Mesendoderm (in vitro differentiated cells): ENCODE measurements around the gene LETM1.
"Not testable (repeated sequence)": the region's sequence is repeated elsewhere in the genome, so short reads cannot be mapped to it uniquely, and the experiment has no call there.

Experiments
- DNase-seq: peaks from one replicate; pipeline ENCODE4 v3.0.0; 2013
- H2AK5ac ChIP-seq: 2 replicates; pipeline ENCODE4 v1.6.1; 2013; ENCODE audit warnings: low read length, inconsistent platforms
- H2BK120ac ChIP-seq: 2 replicates; pipeline ENCODE4 v1.6.1; 2013; ENCODE audit warnings: low read depth, mild to moderate bottlenecking, low read length, moderate library complexity, mixed read lengths
- H2BK15ac ChIP-seq: replicated peaks from 2 replicates; pipeline ENCODE4 v1.6.1; 2013; ENCODE audit warnings: low read depth, mild to moderate bottlenecking, moderate library complexity
- H2BK5ac ChIP-seq: 2 replicates; pipeline ENCODE4 v1.6.1; 2013; ENCODE audit warnings: low read length, inconsistent platforms
- H3K18ac ChIP-seq: 2 replicates; pipeline ENCODE4 v1.6.1; 2013; ENCODE audit warnings: mild to moderate bottlenecking, low read length, mixed read lengths
- H3K23ac ChIP-seq: one replicate; pipeline ENCODE4 v1.6.1; 2013; ENCODE audit warnings: low read length
- H3K27ac ChIP-seq: 2 replicates; pipeline ENCODE4 v1.5.1; 2013; ENCODE audit warnings: low read depth, mild to moderate bottlenecking, inconsistent platforms, low read length, moderate library complexity
- H3K27me3 ChIP-seq: 2 replicates; pipeline ENCODE4 v1.6.1; 2013; ENCODE audit warnings: low read length, control low read depth, mild to moderate bottlenecking, inconsistent platforms; ENCODE audit not compliant: insufficient read depth, poor library complexity
- H3K36me3 ChIP-seq: 2 replicates; pipeline ENCODE4 v1.6.1; 2013; ENCODE audit warnings: low read length, inconsistent platforms; ENCODE audit not compliant: control insufficient read depth, insufficient read depth
- H3K4ac ChIP-seq: one replicate; pipeline ENCODE4 v1.6.1; 2013; ENCODE audit warnings: low read depth, mild to moderate bottlenecking, low read length, moderate library complexity
- H3K4me1 ChIP-seq: 2 replicates; pipeline ENCODE4 v1.6.1; 2013; ENCODE audit warnings: low read depth, low read length, inconsistent platforms; ENCODE audit not compliant: control insufficient read depth
- H3K4me2 ChIP-seq: 2 replicates; pipeline ENCODE4 v1.6.1; 2013; ENCODE audit warnings: low read length
- H3K4me3 ChIP-seq: 2 replicates; pipeline ENCODE4 v1.5.1; 2013; ENCODE audit warnings: mild to moderate bottlenecking, low read length
- H3K56ac ChIP-seq: one replicate; pipeline ENCODE4 v1.6.1; 2013; ENCODE audit warnings: low read length
- H3K79me1 ChIP-seq: 2 replicates; pipeline ENCODE4 v1.6.1; 2013; ENCODE audit warnings: low read length, inconsistent platforms
- H3K79me2 ChIP-seq: 2 replicates; pipeline ENCODE4 v1.6.1; 2013; ENCODE audit warnings: mild to moderate bottlenecking, low read length; ENCODE audit not compliant: control insufficient read depth, insufficient read depth
- H3K9ac ChIP-seq: 2 replicates; pipeline ENCODE4 v1.6.1; 2013; ENCODE audit warnings: low read length, inconsistent platforms
- H4K5ac ChIP-seq: one replicate; pipeline ENCODE4 v1.6.1; 2013; ENCODE audit warnings: low read length
- H4K8ac ChIP-seq: one replicate; pipeline ENCODE4 v1.6.1; 2013; ENCODE audit warnings: low read depth, mild to moderate bottlenecking, control low read depth, low read length, moderate library complexity
- whole genome bisulfite sequencing: extraction: QIAGEN DNeasy Blood & Tissue Kit; methylation state at CpG from one replicate; pipeline ENCODE4 v1.1.7; 2013; ENCODE audit warnings: low lambda C conversion rate, missing lambda C conversion rate; ENCODE audit not compliant: insufficient coverage; ENCODE audit errors: extremely low coverage; 5-methylcytosine and 5-hydroxymethylcytosine counted together

The LETM1 gene

GRCh38 chr4:1841887-1842210 is 14.1 kb downstream of the LETM1 start:
- H3K9ac ChIP-seq: no peak overlapping the region
- no peak overlapping the region for H2BK120ac ChIP-seq
- H3K18ac ChIP-seq: no peak overlapping the region
- H2BK15ac ChIP-seq: no peak overlapping the region
- no peak overlapping the region for H3K4me3 ChIP-seq
- no peak overlapping the region for H3K27ac ChIP-seq
- peaks cover 7% of the 10 kb centered on the region for H3K79me1 ChIP-seq
- H3K27me3 ChIP-seq: no peaks in the 10 kb centered on the region
- no peaks in the 10 kb centered on the region for H3K4me1 ChIP-seq
- H2BK5ac ChIP-seq: no peak overlapping the region
- H3K56ac ChIP-seq: no peak overlapping the region
- H3K79me2 ChIP-seq: peaks cover 2% of the 10 kb centered on the region
- no CpG with 5 or more reads among the region's 9 CpGs for WGBS
- no peak overlapping the region for H4K8ac ChIP-seq
- no peak overlapping the region for H3K23ac ChIP-seq
- DNase-seq: no peak
- no peak overlapping the region for H3K4ac ChIP-seq
- H2AK5ac ChIP-seq: no peak overlapping the region
- H3K36me3 ChIP-seq: peaks cover 2% of the 10 kb centered on the region
- H4K5ac ChIP-seq: no peak overlapping the region
- no peak overlapping the region for H3K4me2 ChIP-seq

- Histone ChIP-seq H2AK5ac (no peak overlapping the region), H3K79me1 (peaks cover 7% of the 10 kb centered on the region), H3K56ac (no peak overlapping the region), H4K8ac (no peak overlapping the region), H3K18ac (no peak overlapping the region), H3K27me3 (no peaks in the 10 kb centered on the region), H3K9ac (no peak overlapping the region), H2BK120ac (no peak overlapping the region), H2BK5ac (no peak overlapping the region), H3K36me3 (peaks cover 2% of the 10 kb centered on the region), H3K4me1 (no peaks in the 10 kb centered on the region), H3K79me2 (peaks cover 2% of the 10 kb centered on the region), H3K27ac (no peak overlapping the region), H2BK15ac (no peak overlapping the region), H3K4me3 (no peak overlapping the region), H3K4ac (no peak overlapping the region), H3K23ac (no peak overlapping the region), H4K5ac (no peak overlapping the region), H3K4me2 (no peak overlapping the region)
- no CpG with 5 or more reads among the region's 31 CpGs for WGBS
- DNase-seq: no peak
Measured at GRCh38 chr4:1841201-1841886, 14.6 kb downstream of the LETM1 start.

- Histone ChIP-seq H3K9ac (no peak overlapping the region), H2AK5ac (no peak overlapping the region), H3K27ac (no peak overlapping the region), H3K23ac (no peak overlapping the region), H3K79me1 (peaks cover 7% of the 10 kb centered on the region), H3K56ac (no peak overlapping the region), H3K27me3 (no peaks in the 10 kb centered on the region), H3K4me1 (no peaks in the 10 kb centered on the region), H2BK15ac (no peak overlapping the region), H2BK120ac (no peak overlapping the region), H4K5ac (no peak overlapping the region), H3K4me2 (no peak overlapping the region), H2BK5ac (no peak overlapping the region), H3K79me2 (peaks cover 2% of the 10 kb centered on the region), H3K36me3 (peaks cover 2% of the 10 kb centered on the region), H3K4ac (no peak overlapping the region), H3K18ac (no peak overlapping the region), H3K4me3 (no peak overlapping the region), H4K8ac (no peak overlapping the region)
- no CpG with 5 or more reads among the region's 7 CpGs for WGBS
- DNase-seq: no peak
Measured at GRCh38 chr4:1839282-1839681, 16.7 kb downstream of the LETM1 start.

- Histone ChIP-seq H3K4ac (no peak overlapping the region), H3K4me3 (no peak overlapping the region), H4K5ac (no peak overlapping the region), H3K9ac (no peak overlapping the region), H2BK5ac (no peak overlapping the region), H3K18ac (no peak overlapping the region), H2BK15ac (no peak overlapping the region), H3K4me2 (no peak overlapping the region), H3K23ac (no peak overlapping the region), H3K79me1 (peaks cover 1% of the 10 kb centered on the region), H3K36me3 (peaks cover 2% of the 10 kb centered on the region), H2BK120ac (no peak overlapping the region), H3K27me3 (no peaks in the 10 kb centered on the region), H3K79me2 (no peaks in the 10 kb centered on the region), H4K8ac (no peak overlapping the region), H2AK5ac (no peak overlapping the region), H3K27ac (no peak overlapping the region), H3K56ac (no peak overlapping the region), H3K4me1 (no peaks in the 10 kb centered on the region)
- no CpG with 5 or more reads among the region's 10 CpGs for WGBS
- no peak for DNase-seq
Measured at GRCh38 chr4:1837069-1837468, 18.9 kb downstream of the LETM1 start.

- WGBS: no CpG with 5 or more reads among the region's 7 CpGs
- Histone ChIP-seq H3K4me1 (no peaks in the 10 kb centered on the region), H3K36me3 (no peaks in the 10 kb centered on the region)
Measured at GRCh38 chr4:1836650-1837049, 19.3 kb downstream of the LETM1 start.

GRCh38 chr4:1835836-1836235 is 20.1 kb downstream of the LETM1 start:
- H4K5ac ChIP-seq, H3K4me1 ChIP-seq, H3K36me3 ChIP-seq, H3K4me3 ChIP-seq, H3K23ac ChIP-seq, H4K8ac ChIP-seq, H2AK5ac ChIP-seq, H3K27me3 ChIP-seq, H3K79me1 ChIP-seq, H3K79me2 ChIP-seq, H3K18ac ChIP-seq, H2BK120ac ChIP-seq, H3K4me2 ChIP-seq, H2BK5ac ChIP-seq, H3K9ac ChIP-seq, DNase-seq, H3K27ac ChIP-seq, H3K4ac ChIP-seq, H2BK15ac ChIP-seq, H3K56ac ChIP-seq: not testable (repeated sequence)
- no CpG with 5 or more reads among the region's 8 CpGs for WGBS

More at GRCh38 chr4:1836650-1837049, 19.3 kb downstream of the LETM1 start:
- Histone ChIP-seq H3K23ac (no peak overlapping the region), H3K79me2 (no peaks in the 10 kb centered on the region), H3K79me1 (peaks cover 1% of the 10 kb centered on the region), H2BK120ac (no peak overlapping the region), H3K27ac (no peak overlapping the region), H3K4ac (no peak overlapping the region), H2AK5ac (no peak overlapping the region), H3K18ac (no peak overlapping the region), H3K4me2 (no peak overlapping the region), H4K5ac (no peak overlapping the region), H3K56ac (no peak overlapping the region), H2BK15ac (no peak overlapping the region), H3K9ac (no peak overlapping the region), H3K27me3 (no peaks in the 10 kb centered on the region), H4K8ac (no peak overlapping the region), H3K4me3 (no peak overlapping the region), H2BK5ac (no peak overlapping the region)
- no peak for DNase-seq
